Thyroid gland (tissue), 4 donors: ENCODE data around the gene PCDH12. TPM values are rescaled to one million over a fixed set of nuclear protein-coding genes. Genes with fewer than 3 reads are reported as not detected.

Experiments
- DNase-seq, 2 donors: peaks; one replicate each; pipeline ENCODE4 v3.0.0-alpha.2; 2019
- H3K27ac ChIP-seq, 3 donors: fragments of 200-600 bp; sonication (generic); 1 replicate in 2 of 3; 2 replicates in 1 of 3; pipeline ENCODE4 v1.5.1; 2016 to 2019; ENCODE audit warnings: mild to moderate bottlenecking in 1 of 3, moderate library complexity in 1 of 3
- H3K27me3 ChIP-seq: fragments of 200-600 bp; sonication (generic); one replicate; pipeline ENCODE4 v1.5.1; 2019
- H3K36me3 ChIP-seq, 2 donors: fragments of 200-600 bp; sonication (generic); one replicate each; pipeline ENCODE4 v1.5.1; 2016 to 2019
- H3K4me1 ChIP-seq, 2 donors: fragments of 200-600 bp; sonication (generic); one replicate each; pipeline ENCODE4 v1.5.1; 2017 to 2019
- H3K4me3 ChIP-seq, 3 donors: fragments of 200-600 bp; sonication (generic); replicated peaks in 1 of 3; 1 replicate in 2 of 3; 2 replicates in 1 of 3; pipeline ENCODE4 v1.5.1; 2016; ENCODE audit warnings: mild to moderate bottlenecking in 1 of 3
- H3K9me3 ChIP-seq: fragments of 200-600 bp; sonication (generic); one replicate; pipeline ENCODE4 v1.5.1; 2017
- POLR2A ChIP-seq, 2 donors: fragments of 450-650 bp; IDR thresholded peaks; one replicate each; pipeline ENCODE4 v1.6.1; 2017; ENCODE audit warnings: antibody characterized with exemption in 2 of 2, mild to moderate bottlenecking in 2 of 2, moderate library complexity in 1 of 2
- WGBS, 2 donors: methylation state at CpG; one replicate each; pipeline ENCODE4 v1.1.5; 2017; 5-methylcytosine and 5-hydroxymethylcytosine counted together
- intact Hi-C: fragments of 100-400 bp; cut with DNase I; formaldehyde crosslinking; loops from one replicate; pipeline ENCODE4 v1.15.1; 2023
- total RNA-seq, 4 donors: library from RNA; depleted of rRNA; stranded (reverse); fragments of >200 nt; gene quantifications; one replicate each; pipeline ENCODE4 v1.2.3, GENCODE V29; 2016
- TF ChIP-seq, protein P1 (sequence below), 6 experiments: fragments of 200-600 bp in 3 of 6; fragments of 450-650 bp in 3 of 6; sonication (generic) in 3 of 6; IDR thresholded peaks; one replicate each; pipeline ENCODE4 v1.5.1; 2016 to 2019; ENCODE audit warnings: antibody characterized with exemption in 6 of 6, mild to moderate bottlenecking in 2 of 6, inconsistent platforms in 1 of 6, moderate library complexity in 1 of 6

PCDH12 gene
- total RNA-seq, 4 donors from 2014 or later, result 7.7 to 23.2 (median 8.0) TPM

DNA sequence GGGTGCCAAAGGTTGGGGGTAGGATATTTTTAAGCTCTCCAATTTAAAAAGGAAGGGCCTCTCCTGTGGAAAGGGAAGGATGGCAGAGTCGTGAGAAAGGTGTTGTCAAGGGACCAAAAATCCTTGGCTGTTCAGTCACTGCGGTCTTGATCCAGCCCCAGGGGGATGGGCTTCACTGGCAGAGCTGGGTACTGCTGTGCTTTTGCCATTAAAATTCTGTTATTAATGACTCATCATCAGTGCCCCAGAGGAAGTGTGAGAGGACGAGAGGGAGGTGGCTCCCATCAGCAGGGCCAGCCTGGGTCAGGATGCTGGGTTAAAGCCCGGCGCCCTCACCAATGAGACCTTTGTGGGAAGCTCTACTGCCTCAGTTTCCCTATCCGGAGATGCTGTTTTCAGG is 16.7 kb downstream of the PCDH12 start:
- Histone ChIP-seq H3K4me3 (no peak overlapping the region), H3K27ac (peak overlapping the region in 1 of 3 donors; percentile 28), H3K27me3 (no peaks in the 10 kb centered on the region), H3K4me1 (peaks cover 0 to 18% of the 10 kb centered on the region in 2 donors), H3K36me3 (peaks cover 20 to 31% of the 10 kb centered on the region in 2 donors), H3K9me3 (no peaks in the 10 kb centered on the region)
- intact Hi-C loops, result no loop called here
- WGBS, 2 donors, result 59 to 67% methylated on average over 6 of the region's 6 CpGs
- no peak for DNase-seq
- no peak for TF ChIP-seq POLR2A (IDR thresholded peaks at IDR 0.05)
- TF ChIP-seq, protein P1, sequence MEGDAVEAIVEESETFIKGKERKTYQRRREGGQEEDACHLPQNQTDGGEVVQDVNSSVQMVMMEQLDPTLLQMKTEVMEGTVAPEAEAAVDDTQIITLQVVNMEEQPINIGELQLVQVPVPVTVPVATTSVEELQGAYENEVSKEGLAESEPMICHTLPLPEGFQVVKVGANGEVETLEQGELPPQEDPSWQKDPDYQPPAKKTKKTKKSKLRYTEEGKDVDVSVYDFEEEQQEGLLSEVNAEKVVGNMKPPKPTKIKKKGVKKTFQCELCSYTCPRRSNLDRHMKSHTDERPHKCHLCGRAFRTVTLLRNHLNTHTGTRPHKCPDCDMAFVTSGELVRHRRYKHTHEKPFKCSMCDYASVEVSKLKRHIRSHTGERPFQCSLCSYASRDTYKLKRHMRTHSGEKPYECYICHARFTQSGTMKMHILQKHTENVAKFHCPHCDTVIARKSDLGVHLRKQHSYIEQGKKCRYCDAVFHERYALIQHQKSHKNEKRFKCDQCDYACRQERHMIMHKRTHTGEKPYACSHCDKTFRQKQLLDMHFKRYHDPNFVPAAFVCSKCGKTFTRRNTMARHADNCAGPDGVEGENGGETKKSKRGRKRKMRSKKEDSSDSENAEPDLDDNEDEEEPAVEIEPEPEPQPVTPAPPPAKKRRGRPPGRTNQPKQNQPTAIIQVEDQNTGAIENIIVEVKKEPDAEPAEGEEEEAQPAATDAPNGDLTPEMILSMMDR (IDR thresholded peaks at IDR 0.05), result no peak

DNA sequence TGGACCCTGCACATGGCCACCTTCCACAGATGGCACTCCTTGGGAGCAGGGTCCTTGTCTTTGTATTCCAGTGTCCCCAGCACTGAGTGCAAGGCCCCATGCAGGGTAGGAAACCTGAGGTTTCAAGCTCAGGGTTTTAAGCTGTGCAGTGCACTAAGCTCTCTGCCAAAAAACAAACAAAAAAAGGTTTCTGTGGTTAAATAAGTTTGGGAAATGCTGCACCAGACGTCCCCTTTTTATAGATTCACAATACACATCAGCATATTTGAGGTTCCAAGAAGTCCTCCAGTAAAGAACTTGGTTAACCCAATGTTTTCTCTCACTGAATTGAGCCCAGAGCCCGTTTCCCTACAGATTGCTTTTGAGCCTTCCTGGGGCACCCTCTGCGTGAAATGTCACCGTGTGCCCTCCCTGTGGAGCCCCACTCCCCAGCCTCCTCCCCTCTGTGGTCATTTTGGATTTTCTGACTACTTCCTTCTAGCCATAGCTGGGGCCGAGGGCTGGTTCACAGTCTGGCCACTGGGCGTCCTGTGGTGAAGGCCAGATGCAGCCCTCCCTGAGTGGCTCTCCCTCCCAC is 17.2 kb downstream of the PCDH12 start:
- Histone ChIP-seq H3K4me1 (peaks cover 0 to 14% of the 10 kb centered on the region in 2 donors), H3K27me3 (no peaks in the 10 kb centered on the region), H3K27ac (peak overlapping the region in 1 of 3 donors; percentile 28), H3K4me3 (no peak overlapping the region), H3K36me3 (peaks cover 20 to 36% of the 10 kb centered on the region in 2 donors), H3K9me3 (no peaks in the 10 kb centered on the region)
- intact Hi-C loops, result no loop called here
- WGBS, 2 donors, result 53 to 64% methylated on average over 6 of the region's 6 CpGs
- no peak for TF ChIP-seq POLR2A (IDR thresholded peaks at IDR 0.05)
- TF ChIP-seq, protein P1 (IDR thresholded peaks at IDR 0.05), result no peak
- DNase-seq, result no peak

DNA sequence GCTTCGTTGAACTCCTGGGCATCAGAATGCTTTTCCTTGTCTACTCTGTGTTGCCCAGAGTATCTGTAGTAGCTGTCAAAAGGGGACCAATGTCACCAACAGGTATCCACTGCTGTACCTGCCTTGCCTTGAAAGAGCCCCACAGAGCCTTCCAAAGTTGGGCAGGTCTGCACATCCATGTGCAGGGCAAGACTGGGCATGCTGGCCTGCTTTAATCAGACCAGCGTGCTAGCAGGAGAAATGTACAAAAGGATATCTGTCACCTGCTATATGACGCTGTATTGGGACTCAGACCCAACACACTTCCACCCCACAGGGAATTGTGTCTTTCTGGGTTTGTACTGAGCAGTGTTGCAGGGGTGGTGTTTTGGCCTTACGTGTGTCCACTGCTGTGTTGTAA is 22.5 kb downstream of the PCDH12 start:
- Histone ChIP-seq H3K27ac (no peak overlapping the region), H3K36me3 (peaks cover 49 to 79% of the 10 kb centered on the region in 2 donors), H3K27me3 (no peaks in the 10 kb centered on the region), H3K9me3 (no peaks in the 10 kb centered on the region), H3K4me3 (no peak overlapping the region), H3K4me1 (no peaks in the 10 kb centered on the region)
- WGBS, 2 donors, result 93 to 96% methylated on average over 4 of the region's 4 CpGs
- TF ChIP-seq POLR2A (IDR thresholded peaks at IDR 0.05), result no peak
- TF ChIP-seq, protein P1 (IDR thresholded peaks at IDR 0.05), result no peak
- intact Hi-C loops, result no loop called here
- DNase-seq, result no peak

DNA sequence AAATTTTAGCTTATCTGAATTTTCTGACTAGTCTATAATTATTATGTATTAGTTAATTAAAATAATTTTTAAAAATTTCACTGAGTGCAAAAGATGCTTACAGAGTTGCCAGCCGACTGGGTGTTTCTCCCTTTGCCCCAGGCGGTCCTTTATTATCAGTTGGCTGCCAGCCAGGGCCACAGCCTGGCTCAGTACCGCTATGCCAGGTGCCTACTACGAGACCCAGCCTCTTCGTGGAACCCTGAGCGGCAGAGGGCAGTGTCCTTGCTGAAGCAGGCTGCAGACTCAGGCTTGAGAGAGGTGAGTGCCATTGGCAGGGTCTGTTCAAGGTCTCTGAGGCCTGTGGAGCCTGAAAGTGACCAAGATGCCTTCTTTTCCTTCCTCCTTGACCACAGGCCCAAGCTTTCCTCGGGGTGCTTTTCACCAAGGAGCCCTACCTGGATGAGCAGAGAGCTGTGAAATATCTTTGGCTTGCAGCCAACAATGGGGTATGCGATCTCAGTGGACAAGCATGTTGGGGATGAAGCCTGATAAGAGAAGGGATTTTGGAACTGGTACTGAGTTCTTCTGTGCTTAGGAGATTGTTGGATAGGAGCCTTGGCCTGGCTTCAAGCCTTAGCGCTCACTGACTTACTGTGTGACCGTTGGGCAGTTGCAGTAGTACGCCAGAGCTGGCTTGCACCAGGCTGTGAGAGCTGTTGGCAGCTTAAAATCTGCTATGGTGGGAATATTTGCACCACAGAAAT is 23.7 kb downstream of the PCDH12 start:
- peaks cover 53 to 86% of the 10 kb centered on the region in 2 donors for H3K36me3 ChIP-seq
- intact Hi-C loops, result no loop called here
- no peak overlapping the region for H3K4me3 ChIP-seq
- TF ChIP-seq, protein P1 (IDR thresholded peaks at IDR 0.05), result no peak
- no peak for TF ChIP-seq POLR2A (IDR thresholded peaks at IDR 0.05)
- no peak for DNase-seq
- no peaks in the 10 kb centered on the region for H3K9me3 ChIP-seq
- no peaks in the 10 kb centered on the region for H3K4me1 ChIP-seq
- no peak overlapping the region for H3K27ac ChIP-seq
- WGBS, 2 donors, result 78 to 79% methylated on average over 11 of the region's 11 CpGs
- no peaks in the 10 kb centered on the region for H3K27me3 ChIP-seq

DNA sequence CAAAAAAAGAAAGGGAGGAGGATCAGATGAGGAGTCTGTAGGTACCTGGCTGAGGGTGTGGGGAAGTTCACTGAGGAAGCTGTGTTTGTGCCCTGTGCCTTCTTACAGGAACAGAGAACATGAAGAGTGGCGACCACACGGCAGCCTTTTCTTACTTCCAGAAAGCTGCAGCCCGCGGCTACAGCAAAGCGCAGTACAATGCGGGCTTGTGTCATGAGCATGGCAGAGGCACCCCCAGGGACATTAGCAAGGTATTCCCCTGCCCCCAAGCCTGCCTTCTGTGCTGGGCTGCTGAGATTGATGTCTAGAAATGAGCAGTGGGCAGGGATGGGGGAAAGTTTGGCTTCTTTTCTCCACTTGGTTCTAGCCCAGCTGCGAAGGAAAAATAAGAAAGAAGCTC is 24.9 kb downstream of the PCDH12 start:
- Histone ChIP-seq H3K4me1 (no peaks in the 10 kb centered on the region), H3K27ac (no peak overlapping the region), H3K27me3 (no peaks in the 10 kb centered on the region), H3K36me3 (peaks cover 55 to 88% of the 10 kb centered on the region in 2 donors), H3K4me3 (no peak overlapping the region), H3K9me3 (no peaks in the 10 kb centered on the region)
- no peak for DNase-seq
- intact Hi-C loops, result no loop called here
- 92 to 94% methylated on average over 7 of the region's 7 CpGs for WGBS, 2 donors
- TF ChIP-seq POLR2A (IDR thresholded peaks at IDR 0.05), result no peak
- TF ChIP-seq, protein P1 (IDR thresholded peaks at IDR 0.05), result no peak
